GM12801 (cell line): ENCODE data around the gene DUSP6.

Source experiments
- CTCF ChIP-seq: IDR thresholded peaks from one replicate; pipeline ENCODE4 v1.5.1; 2011; ENCODE audit warnings: control low read depth; ENCODE audit not compliant: insufficient read length; ENCODE audit errors: extremely low read depth

Gene DUSP6

GRCh38 chr12:89349814-89350213 lies 2.5 kb downstream of the DUSP6 start:
- no peak for TF ChIP-seq CTCF

GRCh38 chr12:89348894-89349699 lies 3.2 kb downstream of the DUSP6 start:
- TF ChIP-seq CTCF, result no peak

GRCh38 chr12:89347325-89347829 lies 4.9 kb downstream of the DUSP6 start:
- TF ChIP-seq CTCF, result no peak

- TF ChIP-seq CTCF, result no peak
These were observed 5.5 kb downstream of the DUSP6 start for GRCh38 chr12:89346741-89347324.

- TF ChIP-seq CTCF, result no peak
These were observed 6.2 kb downstream of the DUSP6 start for GRCh38 chr12:89345830-89346740.

- TF ChIP-seq CTCF, result no peak
These were observed 6.9 kb downstream of the DUSP6 start for GRCh38 chr12:89345376-89345775.

GRCh38 chr12:89344862-89345202 lies 7.5 kb downstream of the DUSP6 start:
- TF ChIP-seq CTCF, result no peak
